H9 (cell line): ENCODE data around the gene RBM5. TPM values are rescaled to one million over a fixed set of nuclear protein-coding genes. Genes with fewer than 3 reads are reported as not detected.
A peak's percentile ranks its signal among the peaks of the same experiment; 100 is the strongest.

Experiments
- DNase-seq: peaks from one replicate; pipeline ENCODE4 v3.0.0-alpha.2; 2017
- H2AFZ ChIP-seq: one replicate; pipeline ENCODE4 v1.6.1; 2013; ENCODE audit warnings: mild to moderate bottlenecking, low read length, control low read depth, moderate library complexity
- H2AK5ac ChIP-seq: 2 replicates; pipeline ENCODE4 v1.6.1; 2013; ENCODE audit warnings: low read length, control low read depth, mixed read lengths; ENCODE audit not compliant: insufficient read length
- H2BK120ac ChIP-seq: one replicate; pipeline ENCODE4 v1.6.1; 2013; ENCODE audit warnings: low read depth, mild to moderate bottlenecking, low read length, control low read depth, inconsistent platforms; ENCODE audit not compliant: poor library complexity, severe bottlenecking
- H2BK12ac ChIP-seq: 2 replicates; pipeline ENCODE4 v1.6.1; 2013; ENCODE audit warnings: low read length, control low read depth, mixed read lengths, low read depth; ENCODE audit not compliant: insufficient read length
- H2BK15ac ChIP-seq: 2 replicates; pipeline ENCODE4 v1.6.1; 2013; ENCODE audit warnings: low read depth, low read length, control low read depth
- H2BK20ac ChIP-seq: one replicate; pipeline ENCODE4 v1.6.1; 2013; ENCODE audit warnings: low read depth, mild to moderate bottlenecking, low read length, control low read depth, inconsistent platforms; ENCODE audit not compliant: poor library complexity, severe bottlenecking
- H2BK5ac ChIP-seq: 2 replicates; pipeline ENCODE4 v1.6.1; 2013; ENCODE audit warnings: low read length, control low read depth, mixed read lengths; ENCODE audit not compliant: insufficient read length
- H3K14ac ChIP-seq: 2 replicates; pipeline ENCODE4 v1.6.1; 2013; ENCODE audit warnings: low read length, control low read depth; ENCODE audit not compliant: insufficient read depth
- H3K18ac ChIP-seq: 2 replicates; pipeline ENCODE4 v1.6.1; 2013; ENCODE audit warnings: low read depth, mild to moderate bottlenecking, mixed read lengths, low read length, control low read depth; ENCODE audit not compliant: insufficient read length
- H3K23ac ChIP-seq: 2 replicates; pipeline ENCODE4 v1.6.1; 2013; ENCODE audit warnings: low read length, control low read depth, mixed read lengths, low read depth; ENCODE audit not compliant: insufficient read length
- H3K23me2 ChIP-seq: 2 replicates; pipeline ENCODE4 v1.6.1; 2013; ENCODE audit warnings: low read depth, mild to moderate bottlenecking, mixed read lengths, low read length, control low read depth; ENCODE audit not compliant: insufficient read length, poor library complexity, severe bottlenecking
- H3K27ac ChIP-seq: 2 replicates; pipeline ENCODE4 v1.5.1; 2013; ENCODE audit warnings: low read length, control low read depth, mixed read lengths, low read depth; ENCODE audit not compliant: insufficient read length
- H3K27me3 ChIP-seq: 2 replicates; pipeline ENCODE4 v1.6.1; 2013; ENCODE audit warnings: low read length, control low read depth, inconsistent platforms; ENCODE audit not compliant: insufficient read depth
- H3K4ac ChIP-seq: 2 replicates; pipeline ENCODE4 v1.6.1; 2013; ENCODE audit warnings: low read depth, mild to moderate bottlenecking, control low read depth, inconsistent platforms, low read length, moderate library complexity
- H3K4me1 ChIP-seq: 2 replicates; pipeline ENCODE4 v1.6.1; 2013; ENCODE audit warnings: low read length, control low read depth, inconsistent platforms; ENCODE audit not compliant: insufficient read depth
- H3K4me2 ChIP-seq: 2 replicates; pipeline ENCODE4 v1.6.1; 2013; ENCODE audit warnings: low read length, control low read depth, mixed read lengths; ENCODE audit not compliant: insufficient read length, insufficient read depth
- H3K56ac ChIP-seq: 2 replicates; pipeline ENCODE4 v1.6.1; 2013; ENCODE audit warnings: low read depth, mild to moderate bottlenecking, mixed read lengths, low read length, control low read depth; ENCODE audit not compliant: insufficient read length
- H3K79me1 ChIP-seq: 2 replicates; pipeline ENCODE4 v1.6.1; 2013; ENCODE audit warnings: low read depth, mild to moderate bottlenecking, moderate library complexity, low read length, control low read depth, inconsistent platforms; ENCODE audit not compliant: insufficient read depth, poor library complexity, severe bottlenecking
- H3K79me2 ChIP-seq: 2 replicates; pipeline ENCODE4 v1.6.1; 2013; ENCODE audit warnings: low read length, control low read depth, inconsistent platforms; ENCODE audit not compliant: insufficient read depth
- H3K9ac ChIP-seq: 2 replicates; pipeline ENCODE4 v1.6.1; 2013; ENCODE audit warnings: low read length, control low read depth, mixed read lengths; ENCODE audit not compliant: insufficient read length; ENCODE audit errors: extremely low read depth
- H3K9me3 ChIP-seq: one replicate; pipeline ENCODE4 v1.6.1; 2013; ENCODE audit warnings: low read depth, low read length, inconsistent platforms; ENCODE audit not compliant: control insufficient read depth
- H3T11ph ChIP-seq: one replicate; pipeline ENCODE4 v1.6.1; 2013; ENCODE audit warnings: mild to moderate bottlenecking, low read length, control low read depth, inconsistent platforms
- H4K20me1 ChIP-seq: one replicate; pipeline ENCODE4 v1.6.1; 2013; ENCODE audit not compliant: control insufficient read depth, insufficient read length, insufficient read depth
- H4K5ac ChIP-seq: 2 replicates; pipeline ENCODE4 v1.6.1; 2013; ENCODE audit warnings: low read depth, mild to moderate bottlenecking, mixed read lengths, low read length, control low read depth; ENCODE audit not compliant: insufficient read length
- H4K8ac ChIP-seq: replicated peaks from 2 replicates; pipeline ENCODE4 v1.6.1; 2013; ENCODE audit warnings: low read length, control low read depth, mixed read lengths, low read depth; ENCODE audit not compliant: insufficient read length
- H4K91ac ChIP-seq: 2 replicates; pipeline ENCODE4 v1.6.1; 2013; ENCODE audit warnings: low read depth, mild to moderate bottlenecking, moderate library complexity, mixed read lengths, low read length, control low read depth; ENCODE audit not compliant: insufficient read length
- H3K27ac Mint-ChIP-seq, 3 experiments: 2 replicates in 2 of 3; 3 replicates in 1 of 3; pipeline ENCODE4 v1.8.0; 2020 to 2021; ENCODE audit warnings: mixed read lengths in 3 of 3, mild to moderate bottlenecking in 1 of 3, moderate library complexity in 1 of 3
- H3K27me3 Mint-ChIP-seq: 2 replicates; pipeline ENCODE4 v1.8.0; 2021; ENCODE audit warnings: low read depth, mild to moderate bottlenecking, moderate library complexity, mixed read lengths
- H3K36me3 Mint-ChIP-seq, 3 experiments: 2 replicates in 2 of 3; 3 replicates in 1 of 3; pipeline ENCODE4 v1.8.0; 2020 to 2021; ENCODE audit warnings: low read depth in 3 of 3, mixed read lengths in 3 of 3; ENCODE audit not compliant: insufficient read depth in 1 of 3
- H3K4me1 Mint-ChIP-seq, 2 experiments: 2 replicates each; pipeline ENCODE4 v1.8.0; 2020; ENCODE audit warnings: mixed read lengths in 2 of 2
- H3K4me3 Mint-ChIP-seq, 2 experiments: 2 replicates in 1 of 2; 3 replicates in 1 of 2; pipeline ENCODE4 v1.8.0; 2020 to 2021; ENCODE audit warnings: mild to moderate bottlenecking in 2 of 2, mixed read lengths in 2 of 2, moderate library complexity in 1 of 2
- H3K9me3 Mint-ChIP-seq, 2 experiments: 2 replicates in 1 of 2; 3 replicates in 1 of 2; pipeline ENCODE4 v1.8.0; 2020; ENCODE audit warnings: mild to moderate bottlenecking in 2 of 2, mixed read lengths in 2 of 2, moderate library complexity in 1 of 2
- WGBS: extraction: QIAGEN DNeasy Blood & Tissue Kit; methylation state at CpG from one replicate; pipeline ENCODE4 v1.1.7; 2013; ENCODE audit warnings: missing lambda C conversion rate, low lambda C conversion rate, mixed read lengths; ENCODE audit not compliant: insufficient read length; ENCODE audit errors: extremely low coverage; 5-methylcytosine and 5-hydroxymethylcytosine counted together
- total RNA-seq: library from RNA; stranded (reverse); gene quantifications from 2 replicates; pipeline ENCODE4 v1.2.1, GENCODE V29; 2021
- TF ChIP-seq, protein P1 (sequence below): fragments of 200-600 bp; sonication (generic); conservative IDR thresholded peaks from 3 replicates; pipeline ENCODE4 v1.8.0; 2021; ENCODE audit warnings: antibody characterized with exemption, mild to moderate bottlenecking

RBM5 gene
- total RNA-seq, 1 experiment from 2014 or later = 123 TPM

DNA sequence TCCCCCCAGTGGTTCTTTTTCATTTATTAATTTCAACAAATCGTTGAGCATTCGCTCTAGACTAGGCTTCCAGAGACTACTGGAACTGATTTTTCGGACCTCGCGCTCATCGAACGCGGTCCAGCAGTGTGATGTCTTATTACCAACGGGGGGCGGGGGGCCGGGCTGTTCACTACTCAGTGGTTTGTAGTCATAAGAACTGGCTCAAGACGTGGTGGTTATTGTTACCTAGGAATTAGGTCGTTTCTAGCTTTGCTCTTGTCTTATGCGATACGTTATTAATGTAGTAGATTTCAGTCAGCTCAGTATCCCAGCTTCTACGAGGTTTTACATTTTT lies 858 bp downstream of the RBM5 start:
- H3K27ac ChIP-seq = no peak overlapping the region

More for the DNA sequence above, 858 bp downstream of the RBM5 start:
- Histone ChIP-seq H3K4me2 (peak overlapping the region; percentile 90), H4K5ac (no peak overlapping the region), H4K91ac (no peak overlapping the region), H3T11ph (no peak overlapping the region), H3K4me1 (no peaks in the 10 kb centered on the region; the same call in 1 of the 2 replicates), H3K79me1 (peaks cover 5% of the 10 kb centered on the region), H3K27me3 (no peaks in the 10 kb centered on the region), H2BK12ac (no peak overlapping the region), H2BK20ac (no peak overlapping the region), H2AK5ac (no peak overlapping the region), H2AFZ (no peak overlapping the region), H3K9ac (peak overlapping the region; percentile 92), H2BK120ac (no peak overlapping the region), H3K23ac (no peak overlapping the region), H3K23me2 (no peaks in the 10 kb centered on the region), H3K4ac (no peak overlapping the region), H3K56ac (no peak overlapping the region), H3K18ac (no peak overlapping the region), H4K8ac (no peak overlapping the region), H2BK15ac (no peak overlapping the region), H3K79me2 (peaks cover 4% of the 10 kb centered on the region; the same call in 1 of the 2 replicates), H2BK5ac (no peak overlapping the region), H3K14ac (no peak overlapping the region), H3K9me3 (no peaks in the 10 kb centered on the region), H4K20me1 (no peaks in the 10 kb centered on the region)
- TF ChIP-seq, protein P1, sequence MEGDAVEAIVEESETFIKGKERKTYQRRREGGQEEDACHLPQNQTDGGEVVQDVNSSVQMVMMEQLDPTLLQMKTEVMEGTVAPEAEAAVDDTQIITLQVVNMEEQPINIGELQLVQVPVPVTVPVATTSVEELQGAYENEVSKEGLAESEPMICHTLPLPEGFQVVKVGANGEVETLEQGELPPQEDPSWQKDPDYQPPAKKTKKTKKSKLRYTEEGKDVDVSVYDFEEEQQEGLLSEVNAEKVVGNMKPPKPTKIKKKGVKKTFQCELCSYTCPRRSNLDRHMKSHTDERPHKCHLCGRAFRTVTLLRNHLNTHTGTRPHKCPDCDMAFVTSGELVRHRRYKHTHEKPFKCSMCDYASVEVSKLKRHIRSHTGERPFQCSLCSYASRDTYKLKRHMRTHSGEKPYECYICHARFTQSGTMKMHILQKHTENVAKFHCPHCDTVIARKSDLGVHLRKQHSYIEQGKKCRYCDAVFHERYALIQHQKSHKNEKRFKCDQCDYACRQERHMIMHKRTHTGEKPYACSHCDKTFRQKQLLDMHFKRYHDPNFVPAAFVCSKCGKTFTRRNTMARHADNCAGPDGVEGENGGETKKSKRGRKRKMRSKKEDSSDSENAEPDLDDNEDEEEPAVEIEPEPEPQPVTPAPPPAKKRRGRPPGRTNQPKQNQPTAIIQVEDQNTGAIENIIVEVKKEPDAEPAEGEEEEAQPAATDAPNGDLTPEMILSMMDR = no peak
- no CpG with 5 or more reads among the region's 16 CpGs for WGBS
- H3K4me1 Mint-ChIP-seq = peaks cover 8 to 9% of the 10 kb centered on the region in 2 experiments
- H3K4me3 Mint-ChIP-seq = peak overlapping the region; percentile 99
- peaks cover 34 to 50% (median 46%) of the 10 kb centered on the region in 3 experiments for H3K36me3 Mint-ChIP-seq
- peak overlapping the region in 2 of 3 experiments; percentile 91 to 99; a peak in 6 of 7 replicates for H3K27ac Mint-ChIP-seq
- H3K9me3 Mint-ChIP-seq = peaks cover 7 to 10% of the 10 kb centered on the region in 2 experiments
- no peak for DNase-seq
- H3K27me3 Mint-ChIP-seq = peaks cover 3% of the 10 kb centered on the region
